ENCODE results near the gene CCDC177. TPM values are rescaled to one million over a fixed set of nuclear protein-coding genes. Genes with fewer than 3 reads are reported as not detected.

CCDC177 gene
- total and polyA plus RNA-seq, 8 donors: 0.04 to 0.05 TPM; not detected in 6

- peaks cover 0 to 14% of the 10 kb centered on the region in 2 donors for H3K27me3 ChIP-seq
- peak overlapping the region in 1 of 2 donors; percentile 71 for H3K27ac ChIP-seq
- peaks cover 5 to 12% of the 10 kb centered on the region in 2 donors for H3K4me1 ChIP-seq
- no peak overlapping the region for H3K4me3 ChIP-seq
- no peaks in the 10 kb centered on the region for H3K36me3 ChIP-seq
- ATAC-seq (peak; percentile 73), DNase-seq (peak in 1 of 4 donors; percentile 85)
- TF ChIP-seq CTCF (IDR thresholded peaks at IDR 0.05): no peak
- intact Hi-C loops (cut with DNase I): no loop called here
- H3K9me3 ChIP-seq: no peaks in the 10 kb centered on the region
Measured at GRCh38 chr14:69539631-69540410, 34.9 kb downstream of the CCDC177 start.

- Histone ChIP-seq H3K9me3 (no peaks in the 10 kb centered on the region), H3K36me3 (no peaks in the 10 kb centered on the region), H3K27ac (no peak overlapping the region), H3K4me3 (no peak overlapping the region), H3K27me3 (peaks cover 0 to 6% of the 10 kb centered on the region in 2 donors), H3K4me1 (peaks cover 5 to 10% of the 10 kb centered on the region in 2 donors)
- DNase-seq: no peak
- intact Hi-C loops (cut with DNase I): no loop called here
- no peak for ATAC-seq
- no peak for TF ChIP-seq CTCF (IDR thresholded peaks at IDR 0.05)
Measured at GRCh38 chr14:69538766-69539165, 35.9 kb downstream of the CCDC177 start.

GRCh38 chr14:69537900-69538299 is 36.8 kb downstream of the CCDC177 start:
- TF ChIP-seq CTCF (IDR thresholded peaks at IDR 0.05): no peak
- H3K27me3 ChIP-seq: peaks cover 0 to 3% of the 10 kb centered on the region in 2 donors
- H3K9me3 ChIP-seq: no peaks in the 10 kb centered on the region
- H3K27ac ChIP-seq: no peak overlapping the region
- no peaks in the 10 kb centered on the region for H3K36me3 ChIP-seq
- peaks cover 2 to 5% of the 10 kb centered on the region in 2 donors for H3K4me1 ChIP-seq
- intact Hi-C loops (cut with DNase I): no loop called here
- DNase-seq: no peak
- no peak overlapping the region for H3K4me3 ChIP-seq
- peak; percentile 16 for ATAC-seq

- H3K27me3 ChIP-seq: no peaks in the 10 kb centered on the region
- no peak for TF ChIP-seq CTCF (IDR thresholded peaks at IDR 0.05)
Measured at GRCh38 chr14:69536971-69537370, 37.7 kb downstream of the CCDC177 start.

GRCh38 chr14:69535230-69535848 is 39.3 kb downstream of the CCDC177 start:
- no peak overlapping the region for H3K4me3 ChIP-seq
- H3K36me3 ChIP-seq: no peaks in the 10 kb centered on the region
- ATAC-seq: peak; percentile 73
- no peaks in the 10 kb centered on the region for H3K9me3 ChIP-seq
- H3K27ac ChIP-seq: no peak overlapping the region
- no peaks in the 10 kb centered on the region for H3K27me3 ChIP-seq
- peak; percentile 42 to 46 for TF ChIP-seq CTCF (IDR thresholded peaks at IDR 0.05)
- DNase-seq: peak in 3 of 4 donors; percentile 26 to 50 (median 50)
- intact Hi-C loops (cut with DNase I): no loop called here
- peaks cover 1 to 2% of the 10 kb centered on the region in 2 donors for H3K4me1 ChIP-seq

More at GRCh38 chr14:69536971-69537370, 37.7 kb downstream of the CCDC177 start:
- Histone ChIP-seq H3K4me1 (peaks cover 2 to 5% of the 10 kb centered on the region in 2 donors), H3K9me3 (no peaks in the 10 kb centered on the region), H3K36me3 (no peaks in the 10 kb centered on the region), H3K4me3 (no peak overlapping the region), H3K27ac (no peak overlapping the region)
- no peak for DNase-seq
- intact Hi-C loops (cut with DNase I): no loop called here
- no peak for ATAC-seq

Measured in left lung (tissue), 10 donors.